Measurements from ENCODE around the gene FGFR4.

Gene FGFR4

DNA sequence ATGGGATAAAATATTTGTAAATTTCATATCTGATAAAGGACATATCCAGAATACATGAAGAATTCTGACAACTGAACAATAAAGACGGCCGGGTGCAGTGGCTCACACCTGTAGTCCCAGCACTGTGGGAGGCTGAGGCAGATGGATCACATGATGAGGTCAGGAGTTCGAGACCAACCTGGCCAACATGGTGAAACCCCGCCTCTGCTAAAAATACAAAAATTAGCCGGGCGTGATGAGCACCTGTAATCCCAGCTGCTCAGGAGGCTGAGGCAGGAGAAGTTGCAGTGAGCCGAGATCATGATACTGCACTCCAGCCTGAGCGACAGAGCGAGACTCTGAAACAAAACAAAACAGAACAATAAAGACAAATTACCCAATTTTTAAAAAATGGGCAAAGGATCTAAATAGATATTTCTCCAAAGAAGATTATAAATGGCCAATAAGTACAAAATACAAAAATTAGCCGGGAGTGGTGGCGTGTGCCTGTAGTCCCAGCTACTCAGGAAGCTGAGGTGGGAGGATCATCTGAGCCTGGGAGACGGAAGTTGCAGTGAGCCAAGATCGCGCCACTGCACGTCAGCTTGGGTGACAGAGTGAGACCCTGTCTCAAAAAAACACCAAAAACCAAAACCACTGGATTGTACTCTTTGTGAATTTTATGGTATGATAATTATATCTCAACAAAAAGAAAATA is 37.2 kb downstream of the FGFR4 start:
- Histone ChIP-seq H3K27me3 (ENCODE audit: control insufficient read depth, insufficient read depth, low read length) (no peaks in the 10 kb centered on the region), H3K9ac (ENCODE audit: low read depth, low read length) (no peak overlapping the region), H3K4me1 (ENCODE audit: control insufficient read depth, insufficient read depth, low read length) (peaks cover 2% of the 10 kb centered on the region; the same call in 1 of the 2 replicates), H3K36me3 (ENCODE audit: control insufficient read depth, insufficient read depth, low read length) (no peaks in the 10 kb centered on the region), H3K9me3 (ENCODE audit: control insufficient read depth, insufficient read depth, low read length) (no peaks in the 10 kb centered on the region), H3K4me3 (ENCODE audit: low read depth, low read length) (no peak overlapping the region), H3K27ac (ENCODE audit: low read depth, low read length) (no peak overlapping the region)

DNA sequence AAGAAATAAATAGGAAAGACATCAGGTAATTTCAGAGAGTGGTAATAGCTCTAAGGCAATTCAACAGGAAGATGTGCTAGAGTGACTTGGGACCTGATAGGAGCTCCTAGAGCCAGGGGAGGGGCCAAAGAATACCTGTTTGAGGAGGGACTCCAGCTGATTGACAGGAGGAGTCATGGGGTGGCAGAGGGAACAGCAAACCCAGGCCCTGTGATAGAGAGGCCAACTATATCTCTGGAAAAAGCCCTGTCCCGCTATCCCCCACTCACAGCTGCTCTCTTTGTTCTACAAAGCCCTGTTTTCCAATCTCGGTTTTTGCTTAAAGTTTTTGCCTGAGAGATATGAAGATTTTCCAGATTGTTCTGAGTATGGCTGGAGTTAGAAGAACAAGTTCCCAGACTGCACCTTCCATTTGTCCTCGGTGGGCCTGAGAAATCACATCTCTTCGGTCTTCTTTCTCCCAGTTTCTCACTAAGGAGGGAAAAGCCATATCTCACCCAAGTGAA is 37.8 kb downstream of the FGFR4 start:
- no peak overlapping the region for H3K4me3 ChIP-seq (ENCODE audit: low read depth, low read length)
- no peaks in the 10 kb centered on the region for H3K27me3 ChIP-seq (ENCODE audit: control insufficient read depth, insufficient read depth, low read length)
- H3K4me1 ChIP-seq (ENCODE audit: control insufficient read depth, insufficient read depth, low read length): peaks cover 2% of the 10 kb centered on the region; the same call in 1 of the 2 replicates
- no peaks in the 10 kb centered on the region for H3K9me3 ChIP-seq (ENCODE audit: control insufficient read depth, insufficient read depth, low read length)
- H3K9ac ChIP-seq (ENCODE audit: low read depth, low read length): no peak overlapping the region
- no peaks in the 10 kb centered on the region for H3K36me3 ChIP-seq (ENCODE audit: control insufficient read depth, insufficient read depth, low read length)
- no peak overlapping the region for H3K27ac ChIP-seq (ENCODE audit: low read depth, low read length)

DNA sequence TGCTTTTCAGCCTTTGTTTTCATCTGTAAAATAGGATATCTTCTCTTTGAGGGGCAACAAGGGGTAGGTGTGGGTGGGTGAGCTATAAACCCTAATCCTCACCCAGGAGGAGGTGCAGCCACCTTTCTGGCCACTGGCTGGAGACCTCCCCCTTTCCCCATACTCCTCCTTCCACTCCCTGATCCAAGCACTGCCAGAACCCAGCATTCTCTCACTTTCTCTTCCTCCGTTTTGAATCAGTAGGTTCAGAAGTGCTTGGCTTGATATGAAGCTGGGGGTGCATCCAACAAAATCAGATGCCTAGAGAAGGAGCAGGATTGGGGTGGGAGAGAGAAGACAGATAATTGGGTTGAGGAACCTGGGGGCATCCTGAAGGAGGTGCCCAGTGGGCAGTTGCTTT is 40.1 kb downstream of the FGFR4 start:
- H3K4me3 ChIP-seq (ENCODE audit: low read depth, low read length): no peak overlapping the region
- no peaks in the 10 kb centered on the region for H3K36me3 ChIP-seq (ENCODE audit: control insufficient read depth, insufficient read depth, low read length)
- peaks cover 12% of the 10 kb centered on the region for H3K4me1 ChIP-seq (ENCODE audit: control insufficient read depth, insufficient read depth, low read length)
- H3K27me3 ChIP-seq (ENCODE audit: control insufficient read depth, insufficient read depth, low read length): no peaks in the 10 kb centered on the region
- H3K27ac ChIP-seq (ENCODE audit: low read depth, low read length): no peak overlapping the region
- H3K9ac ChIP-seq (ENCODE audit: low read depth, low read length): no peak overlapping the region
- no peaks in the 10 kb centered on the region for H3K9me3 ChIP-seq (ENCODE audit: control insufficient read depth, insufficient read depth, low read length)

DNA sequence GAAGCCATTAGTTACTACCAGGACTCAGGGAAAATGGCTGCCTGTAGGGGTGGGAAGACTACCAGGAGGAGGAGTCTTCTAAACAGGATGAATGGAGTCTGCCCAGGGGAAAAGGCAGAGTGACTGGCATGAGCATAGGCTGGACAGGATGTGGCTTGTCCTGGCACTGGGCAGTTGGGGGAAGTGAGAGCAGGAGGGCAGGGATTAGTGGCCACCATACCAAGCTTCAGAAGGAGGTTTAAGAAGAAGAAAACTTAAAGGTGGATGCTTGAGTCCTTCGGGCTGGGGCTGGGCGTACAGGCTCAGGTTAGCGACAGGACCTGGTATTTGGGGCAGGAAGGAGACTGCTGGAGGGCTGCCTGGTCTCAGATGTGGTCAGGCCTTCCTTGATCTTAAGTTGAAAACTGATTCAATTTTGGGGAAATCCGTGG is 41.9 kb downstream of the FGFR4 start:
- Histone ChIP-seq H3K4me3 (ENCODE audit: low read depth, low read length) (no peak overlapping the region), H3K9ac (ENCODE audit: low read depth, low read length) (no peak overlapping the region), H3K27me3 (ENCODE audit: control insufficient read depth, insufficient read depth, low read length) (no peaks in the 10 kb centered on the region), H3K27ac (ENCODE audit: low read depth, low read length) (no peak overlapping the region), H3K9me3 (ENCODE audit: control insufficient read depth, insufficient read depth, low read length) (no peaks in the 10 kb centered on the region), H3K4me1 (ENCODE audit: control insufficient read depth, insufficient read depth, low read length) (peaks cover 12% of the 10 kb centered on the region), H3K36me3 (ENCODE audit: control insufficient read depth, insufficient read depth, low read length) (no peaks in the 10 kb centered on the region)

DNA sequence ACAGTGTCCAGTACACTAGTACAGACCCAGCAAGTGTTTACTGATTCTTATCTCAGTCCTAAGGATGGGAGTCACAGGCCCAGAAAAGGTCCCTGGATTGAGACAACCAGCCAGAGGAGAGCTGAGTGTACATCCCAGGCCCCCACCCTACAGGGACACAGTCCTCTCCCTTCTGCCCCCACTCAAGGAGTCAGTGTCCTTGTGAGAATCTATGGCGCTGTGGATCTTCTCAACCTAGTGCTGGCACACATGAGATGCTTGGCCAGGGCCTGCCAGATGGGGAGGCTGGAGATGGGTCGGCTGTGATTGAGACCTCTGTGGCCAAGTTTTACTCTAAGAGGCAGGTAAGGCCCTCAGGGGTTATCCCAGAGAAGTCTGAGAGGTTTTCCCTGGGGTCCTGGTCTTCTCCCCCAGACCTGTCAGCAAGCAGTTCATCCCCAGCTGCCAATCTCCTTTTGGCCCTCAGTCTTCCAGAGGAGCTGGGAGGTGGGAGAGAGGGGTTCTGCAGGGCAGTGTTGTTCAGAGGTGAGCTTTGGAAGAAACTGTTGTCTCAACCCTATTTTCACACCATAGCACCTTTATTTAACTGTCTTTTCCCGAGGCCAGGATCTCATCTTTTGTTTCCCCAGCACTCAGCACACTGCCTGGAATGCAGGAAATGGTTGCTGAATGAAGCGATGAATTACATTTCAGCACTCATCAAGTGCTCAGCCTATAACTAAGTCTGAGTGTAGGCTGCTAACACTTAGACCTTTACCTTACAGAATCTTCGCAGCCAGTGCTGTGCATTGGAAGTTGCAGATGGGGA is 43.7 kb downstream of the FGFR4 start:
- Histone ChIP-seq H3K36me3 (ENCODE audit: control insufficient read depth, insufficient read depth, low read length) (peaks cover 7% of the 10 kb centered on the region), H3K9ac (ENCODE audit: low read depth, low read length) (no peak overlapping the region), H3K27ac (ENCODE audit: low read depth, low read length) (no peak overlapping the region), H3K27me3 (ENCODE audit: control insufficient read depth, insufficient read depth, low read length) (no peaks in the 10 kb centered on the region), H3K4me1 (ENCODE audit: control insufficient read depth, insufficient read depth, low read length) (peaks cover 19% of the 10 kb centered on the region), H3K4me3 (ENCODE audit: low read depth, low read length) (no peak overlapping the region), H3K9me3 (ENCODE audit: control insufficient read depth, insufficient read depth, low read length) (no peaks in the 10 kb centered on the region)

DNA sequence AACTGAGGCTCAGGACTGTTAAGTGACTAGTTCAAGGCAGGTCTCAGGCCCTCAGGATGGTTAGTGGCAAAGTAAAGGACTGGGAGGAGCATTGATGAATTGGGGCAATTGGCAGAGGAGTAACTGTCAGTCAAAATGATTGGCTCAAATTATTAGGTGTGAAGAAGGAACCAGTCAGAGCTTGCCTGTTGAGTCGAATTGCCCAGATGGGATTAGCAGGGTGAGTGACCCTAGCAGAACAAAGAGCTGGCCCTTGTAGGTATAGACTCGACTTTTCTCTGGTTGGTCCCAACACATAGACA is 44.3 kb downstream of the FGFR4 start:
- Histone ChIP-seq H3K27me3 (ENCODE audit: control insufficient read depth, insufficient read depth, low read length) (no peaks in the 10 kb centered on the region), H3K4me3 (ENCODE audit: low read depth, low read length) (0 out of 2 replicates have a peak overlapping the region, but pooled peaks have one; percentile 76), H3K27ac (ENCODE audit: low read depth, low read length) (no peak overlapping the region), H3K36me3 (ENCODE audit: control insufficient read depth, insufficient read depth, low read length) (peaks cover 12% of the 10 kb centered on the region), H3K9me3 (ENCODE audit: control insufficient read depth, insufficient read depth, low read length) (no peaks in the 10 kb centered on the region), H3K4me1 (ENCODE audit: control insufficient read depth, insufficient read depth, low read length) (peaks cover 25% of the 10 kb centered on the region), H3K9ac (ENCODE audit: low read depth, low read length) (peak overlapping the region; percentile 94; the same call in 1 of the 2 replicates)

DNA sequence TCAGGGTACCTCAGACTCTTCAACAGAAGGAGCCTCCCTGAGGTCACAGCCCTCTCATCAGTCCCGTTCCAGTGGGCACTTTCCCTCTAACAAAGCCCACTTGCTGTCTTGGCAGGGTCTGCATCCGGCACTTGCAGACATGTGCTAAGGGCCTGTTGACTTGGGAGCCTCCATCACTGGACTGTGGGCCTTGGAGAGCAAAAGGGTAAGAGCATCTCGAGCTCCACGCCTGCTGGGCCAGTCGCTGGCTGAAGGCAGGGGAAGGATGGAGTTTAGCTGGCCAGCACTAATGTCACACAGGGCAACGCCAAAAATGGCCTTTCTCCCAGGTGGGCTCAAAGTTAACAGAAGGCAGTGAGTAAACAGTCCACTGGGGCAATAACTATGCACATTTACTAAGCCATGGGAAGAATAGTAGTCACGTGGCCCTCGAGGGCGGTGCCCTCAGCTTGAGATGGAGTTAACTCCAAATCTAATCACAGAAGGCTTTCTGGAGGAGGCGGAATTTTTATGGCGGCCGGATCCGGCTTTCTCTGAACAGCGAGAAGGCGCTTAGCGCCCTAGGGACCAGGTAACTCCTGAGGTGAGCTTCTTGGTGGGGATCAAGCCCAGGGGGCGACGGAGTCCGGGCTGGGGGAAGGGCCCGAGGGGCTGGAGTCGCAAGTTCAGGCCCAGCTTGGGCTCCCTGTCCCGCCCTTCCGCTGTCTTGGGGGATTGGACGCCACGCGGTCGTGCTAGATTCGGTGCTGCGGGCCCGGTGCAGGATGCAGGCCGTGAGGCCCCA is 44.8 kb downstream of the FGFR4 start:
- Histone ChIP-seq H3K4me3 (ENCODE audit: low read depth, low read length) (peak overlapping the region; percentile 76), H3K27ac (ENCODE audit: low read depth, low read length) (peak overlapping the region; percentile 97), H3K9ac (ENCODE audit: low read depth, low read length) (peak overlapping the region; percentile 94), H3K9me3 (ENCODE audit: control insufficient read depth, insufficient read depth, low read length) (no peaks in the 10 kb centered on the region), H3K27me3 (ENCODE audit: control insufficient read depth, insufficient read depth, low read length) (no peaks in the 10 kb centered on the region), H3K4me1 (ENCODE audit: control insufficient read depth, insufficient read depth, low read length) (peaks cover 29% of the 10 kb centered on the region), H3K36me3 (ENCODE audit: control insufficient read depth, insufficient read depth, low read length) (peaks cover 18% of the 10 kb centered on the region)

DNA sequence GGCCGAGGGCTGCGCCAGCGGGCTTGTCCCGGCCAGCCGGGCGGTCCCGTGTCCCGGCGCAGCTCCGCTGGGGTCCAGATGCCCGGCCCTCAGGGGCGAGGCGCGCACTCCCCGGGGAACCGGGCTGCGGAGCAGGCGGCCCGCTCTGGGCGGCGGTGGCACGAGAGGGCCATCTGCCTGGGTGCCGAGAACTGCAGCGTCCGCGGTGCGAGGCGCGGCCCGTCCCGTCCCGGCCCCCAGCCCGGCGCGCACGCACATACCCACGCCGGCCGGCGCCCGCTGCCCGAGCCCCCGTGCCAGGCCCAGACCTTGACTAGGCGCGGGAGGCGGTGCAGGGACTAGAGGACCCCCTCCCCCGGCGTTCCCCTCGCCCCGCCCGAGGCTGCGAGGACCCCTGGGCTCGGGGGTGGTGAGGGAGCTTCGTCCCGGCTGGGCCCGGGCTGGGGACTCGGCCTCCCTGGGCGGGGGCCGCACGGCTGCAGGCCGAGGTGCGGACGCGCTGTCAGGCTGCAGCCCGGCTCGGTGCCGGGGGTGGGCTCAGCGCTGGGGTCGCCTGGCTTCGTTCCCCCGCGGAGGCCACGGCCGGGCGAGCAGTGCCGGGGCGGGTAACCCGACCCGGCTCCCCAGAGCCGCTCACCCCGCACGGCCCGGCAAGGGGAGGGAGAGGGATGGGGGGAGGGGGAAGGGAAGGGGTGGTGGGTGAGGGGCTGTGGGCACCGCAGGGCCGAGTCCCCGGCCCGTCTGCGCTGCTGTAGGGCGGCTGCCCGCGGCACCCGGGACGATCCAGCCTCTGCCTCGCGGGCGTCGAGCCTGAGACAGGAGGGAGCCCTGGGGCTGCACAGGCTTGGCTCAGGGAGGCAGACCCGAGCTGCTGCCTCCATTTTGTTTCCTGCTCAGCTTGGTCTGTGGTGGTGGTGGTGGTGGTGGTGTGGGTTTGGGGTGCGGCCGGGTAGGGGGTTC is 45.7 kb downstream of the FGFR4 start:
- peak overlapping the region; percentile 94 for H3K9ac ChIP-seq (ENCODE audit: low read depth, low read length)
- H3K27ac ChIP-seq (ENCODE audit: low read depth, low read length): peak overlapping the region; percentile 97
- peaks cover 35% of the 10 kb centered on the region for H3K4me1 ChIP-seq (ENCODE audit: control insufficient read depth, insufficient read depth, low read length)
- peaks cover 27% of the 10 kb centered on the region for H3K36me3 ChIP-seq (ENCODE audit: control insufficient read depth, insufficient read depth, low read length)
- H3K4me3 ChIP-seq (ENCODE audit: low read depth, low read length): peak overlapping the region; percentile 76
- H3K9me3 ChIP-seq (ENCODE audit: control insufficient read depth, insufficient read depth, low read length): no peaks in the 10 kb centered on the region
- H3K27me3 ChIP-seq (ENCODE audit: control insufficient read depth, insufficient read depth, low read length): no peaks in the 10 kb centered on the region

DNA sequence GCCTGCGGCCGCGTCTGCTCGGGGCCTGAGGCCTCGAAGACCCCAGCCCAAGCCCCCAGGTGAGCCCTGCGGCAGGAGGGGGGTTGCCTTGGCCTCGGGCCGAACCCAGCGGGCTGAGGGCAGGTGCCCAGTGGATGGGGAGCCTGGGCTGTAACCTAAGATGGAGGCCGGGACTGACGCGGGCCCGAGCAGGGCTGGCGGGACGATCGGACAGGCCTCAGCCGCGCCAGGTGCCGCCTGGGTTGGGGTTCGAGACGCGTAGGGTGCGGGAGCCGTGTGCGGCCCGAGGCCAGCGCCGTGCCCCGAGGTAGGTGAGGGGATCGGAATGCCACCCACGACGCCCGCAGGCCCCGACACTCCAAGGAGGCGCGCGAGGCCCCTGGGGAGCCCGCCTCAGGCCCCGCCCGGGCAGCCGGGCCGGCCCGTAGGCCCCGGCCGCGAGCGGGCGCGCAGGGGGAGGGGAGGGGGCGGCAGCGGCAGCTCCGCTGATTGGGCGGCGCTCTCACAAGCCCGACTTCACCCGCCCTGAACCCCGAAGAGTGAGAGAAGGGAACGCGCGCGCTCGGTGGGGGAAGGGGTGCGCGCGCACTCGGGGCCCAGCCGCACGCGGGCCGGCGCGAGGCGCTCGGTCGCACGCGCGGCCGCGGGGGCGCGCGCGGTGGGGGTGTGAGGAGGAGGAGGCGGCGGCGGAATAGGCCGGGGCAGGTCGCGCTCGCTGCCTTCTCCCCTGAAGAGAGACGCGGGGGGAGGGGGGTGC is 46.6 kb downstream of the FGFR4 start, which contains the start of gene NSD1:
Gene NSD1, plus strand, starts transcription at position 678 of the 757 bp plus-strand sequence. CDS start 1,331 bp downstream, outside the sequence.
- Histone ChIP-seq H3K4me1 (ENCODE audit: control insufficient read depth, insufficient read depth, low read length) (peaks cover 35% of the 10 kb centered on the region), H3K9me3 (ENCODE audit: control insufficient read depth, insufficient read depth, low read length) (no peaks in the 10 kb centered on the region), H3K36me3 (ENCODE audit: control insufficient read depth, insufficient read depth, low read length) (peaks cover 35% of the 10 kb centered on the region), H3K27me3 (ENCODE audit: control insufficient read depth, insufficient read depth, low read length) (no peaks in the 10 kb centered on the region), H3K4me3 (ENCODE audit: low read depth, low read length) (peak within 1 kb of the TSS; percentile 76), H3K9ac (ENCODE audit: low read depth, low read length) (peak within 1 kb of the TSS; percentile 94), H3K27ac (ENCODE audit: low read depth, low read length) (peak within 1 kb of the TSS; percentile 97)

All from HUES48 (cell line).